ENCODE data around the gene SCN1B.
"Not testable (repeated sequence)": the region's sequence is repeated elsewhere in the genome, so short reads cannot be mapped to it uniquely, and the experiment has no call there.

SCN1B gene

GRCh38 chr19:35030257-35031071 is at the start of gene SCN1B:
Gene SCN1B (plus strand): TSS chr19:35030470. CDS start chr19:35030821, 351 bp downstream.
- no peak for DNase-seq (ENCODE audit: extremely low spot score, insufficient read length, low read depth)
- FAIRE-seq: no peak

GRCh38 chr19:34982275-34982674 is 48.0 kb upstream of the SCN1B start:
- DNase-seq (ENCODE audit: extremely low spot score, insufficient read length, low read depth) (no peak), FAIRE-seq (no peak)

- no peak for DNase-seq (ENCODE audit: extremely low spot score, insufficient read length, low read depth)
- FAIRE-seq: no peak
Measured at GRCh38 chr19:34983786-34984185, 46.5 kb upstream of the SCN1B start.

- no peak for FAIRE-seq
Measured at GRCh38 chr19:34984287-34984686, 46.0 kb upstream of the SCN1B start.

GRCh38 chr19:34985249-34986022 is 44.8 kb upstream of the SCN1B start:
- FAIRE-seq (peak; percentile 51), DNase-seq (ENCODE audit: extremely low spot score, insufficient read length, low read depth) (no peak)

More at GRCh38 chr19:34984287-34984686, 46.0 kb upstream of the SCN1B start:
- no peak for DNase-seq (ENCODE audit: extremely low spot score, insufficient read length, low read depth)

- no peak for FAIRE-seq
- no peak for DNase-seq (ENCODE audit: extremely low spot score, insufficient read length, low read depth)
Measured at GRCh38 chr19:34988119-34988518, 42.2 kb upstream of the SCN1B start.

- DNase-seq (ENCODE audit: extremely low spot score, insufficient read length, low read depth) (no peak), FAIRE-seq (no peak)
Measured at GRCh38 chr19:34989298-34989697, 41.0 kb upstream of the SCN1B start.

- peak; percentile 74 for FAIRE-seq
- DNase-seq (ENCODE audit: extremely low spot score, insufficient read length, low read depth): no peak
Measured at GRCh38 chr19:34990578-34991192, 39.6 kb upstream of the SCN1B start.

GRCh38 chr19:34991542-34992333 is 38.5 kb upstream of the SCN1B start:
- FAIRE-seq: no peak
- no peak for DNase-seq (ENCODE audit: extremely low spot score, insufficient read length, low read depth)

GRCh38 chr19:34992582-34992981 is 37.7 kb upstream of the SCN1B start:
- not testable (repeated sequence) for FAIRE-seq; DNase-seq (ENCODE audit: extremely low spot score, insufficient read length, low read depth)

GRCh38 chr19:34994286-34994642 is 36.0 kb upstream of the SCN1B start:
- FAIRE-seq: no peak
- DNase-seq (ENCODE audit: extremely low spot score, insufficient read length, low read depth): no peak

- DNase-seq (ENCODE audit: extremely low spot score, insufficient read length, low read depth) (no peak), FAIRE-seq (no peak)
Measured at GRCh38 chr19:34994643-34995541, 35.4 kb upstream of the SCN1B start.

- FAIRE-seq: no peak
- no peak for DNase-seq (ENCODE audit: extremely low spot score, insufficient read length, low read depth)
Measured at GRCh38 chr19:34995551-34995950, 34.7 kb upstream of the SCN1B start.

GRCh38 chr19:34997071-34997617 is 33.1 kb upstream of the SCN1B start:
- no peak for DNase-seq (ENCODE audit: extremely low spot score, insufficient read length, low read depth)
- no peak for FAIRE-seq

GRCh38 chr19:34998224-34998623 is 32.0 kb upstream of the SCN1B start:
- FAIRE-seq; DNase-seq (ENCODE audit: extremely low spot score, insufficient read length, low read depth): not testable (repeated sequence)

- DNase-seq (ENCODE audit: extremely low spot score, insufficient read length, low read depth) (no peak), FAIRE-seq (no peak)
Measured at GRCh38 chr19:34998777-34999497, 31.3 kb upstream of the SCN1B start.

GRCh38 chr19:34999498-35000337 is 30.6 kb upstream of the SCN1B start, which contains the start of gene GRAMD1A:
Gene GRAMD1A (plus strand): TSS chr19:35000323. CDS start chr19:35000479, 156 bp downstream.
- peak; percentile 75 for FAIRE-seq
- DNase-seq (ENCODE audit: extremely low spot score, insufficient read length, low read depth): peak; percentile 88
